GM19328 (cell line): ENCODE data around the gene SH3GL1.

Experiments used
- ATAC-seq: cut with Tn5 transposase; IDR thresholded peaks from one replicate; pipeline ENCODE4 v1.9.1; 2021; ENCODE audit warnings: mild to moderate bottlenecking, moderate library complexity; ENCODE audit not compliant: unreplicated experiment

SH3GL1 gene

DNA sequence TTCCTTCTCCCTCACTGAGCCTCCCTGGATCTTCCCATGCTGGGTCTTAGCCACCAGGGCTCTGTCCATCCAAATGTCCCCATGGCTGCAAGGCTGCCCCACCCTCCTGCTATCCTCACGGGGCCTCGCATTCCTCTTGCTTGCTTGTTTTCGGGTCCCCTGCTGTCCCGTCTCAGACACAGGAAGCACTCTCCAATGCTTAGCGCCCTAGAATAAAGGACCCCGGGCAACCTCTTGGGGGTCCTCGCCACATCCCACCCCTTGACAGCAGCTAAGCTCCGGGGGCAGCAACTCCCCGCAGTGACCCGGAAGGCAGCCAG lies 23.7 kb downstream of the SH3GL1 start:
- ATAC-seq, result no peak

GRCh38 chr19:4376028-4376670 lies 24.2 kb downstream of the SH3GL1 start:
- no peak for ATAC-seq

- no peak for ATAC-seq
These were observed 25.0 kb downstream of the SH3GL1 start for GRCh38 chr19:4375164-4376027.

DNA sequence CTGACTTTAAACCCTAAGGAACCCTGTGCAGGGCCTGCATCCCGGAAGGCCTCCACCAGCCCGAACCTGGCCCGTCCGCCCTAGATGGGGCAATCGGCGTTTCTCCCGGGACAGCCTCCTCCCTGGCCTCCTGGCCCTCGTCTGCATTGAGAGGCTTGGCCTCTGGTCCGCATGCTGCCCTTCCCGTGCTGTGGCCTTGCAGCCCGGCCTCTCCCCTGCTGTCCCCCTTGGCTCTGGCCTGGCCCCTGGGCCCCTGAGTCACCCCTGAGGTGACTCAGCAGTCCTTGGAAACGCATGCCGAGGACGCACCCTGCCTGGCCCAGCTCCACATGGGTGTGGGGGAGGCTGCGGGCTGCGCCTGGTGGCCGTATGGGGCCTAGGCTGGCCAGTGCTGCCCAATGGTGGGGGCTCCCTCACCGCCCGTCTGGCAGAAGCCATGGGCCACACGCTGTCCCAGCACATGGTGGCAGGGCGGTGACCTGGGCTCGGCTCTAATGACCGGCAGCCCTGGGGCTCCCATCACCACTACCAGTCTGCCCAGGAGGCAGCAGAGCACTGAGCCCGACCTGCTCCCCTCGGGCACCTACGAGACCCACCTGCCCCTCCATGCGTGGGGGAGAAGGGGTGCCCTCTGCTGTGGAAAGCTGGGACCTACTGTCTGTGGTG lies 25.7 kb downstream of the SH3GL1 start:
- no peak for ATAC-seq

DNA sequence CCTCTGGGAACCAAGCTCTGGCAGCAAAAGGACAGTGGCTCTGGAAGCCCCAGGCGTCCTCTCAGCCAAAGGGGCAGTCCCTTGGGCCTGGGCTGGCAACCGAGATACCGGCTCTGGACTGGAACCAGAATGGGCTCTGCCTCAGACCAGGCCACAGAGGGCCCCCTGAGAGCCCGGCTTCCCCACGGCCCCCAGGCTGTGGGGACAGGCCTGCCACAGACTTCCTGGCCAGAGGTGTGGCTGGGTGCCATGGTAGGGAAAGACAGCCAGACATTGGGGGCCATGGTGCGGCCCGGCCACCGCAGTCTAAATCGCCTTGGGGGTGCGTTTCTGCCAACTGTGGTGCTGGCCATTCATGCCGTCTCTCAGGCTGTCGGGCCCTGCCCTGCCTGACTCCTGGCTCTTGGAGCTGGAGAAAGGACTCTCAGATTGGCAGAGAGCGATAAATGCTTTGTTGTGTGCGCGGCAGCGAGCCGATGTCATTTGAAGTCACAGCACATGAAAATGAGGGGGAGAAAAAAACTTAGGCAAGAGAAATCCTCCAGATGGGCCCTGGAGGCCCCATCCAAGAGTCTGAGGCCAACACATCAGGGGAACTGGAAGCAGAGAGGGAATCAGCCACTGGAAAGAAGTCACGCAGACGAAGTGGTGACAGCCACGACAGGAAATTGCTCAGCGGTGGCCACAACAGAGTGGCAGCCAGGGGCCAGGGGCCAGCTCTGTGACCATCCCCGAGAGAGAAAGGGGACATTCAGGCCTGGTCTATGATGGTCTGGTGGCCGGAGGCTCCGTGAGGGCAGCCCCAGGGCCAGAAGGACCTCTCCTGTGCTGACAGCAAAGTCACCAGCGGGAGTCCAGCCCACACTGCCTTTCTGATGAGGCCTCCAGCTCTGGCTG lies 26.5 kb downstream of the SH3GL1 start:
- no peak for ATAC-seq

DNA sequence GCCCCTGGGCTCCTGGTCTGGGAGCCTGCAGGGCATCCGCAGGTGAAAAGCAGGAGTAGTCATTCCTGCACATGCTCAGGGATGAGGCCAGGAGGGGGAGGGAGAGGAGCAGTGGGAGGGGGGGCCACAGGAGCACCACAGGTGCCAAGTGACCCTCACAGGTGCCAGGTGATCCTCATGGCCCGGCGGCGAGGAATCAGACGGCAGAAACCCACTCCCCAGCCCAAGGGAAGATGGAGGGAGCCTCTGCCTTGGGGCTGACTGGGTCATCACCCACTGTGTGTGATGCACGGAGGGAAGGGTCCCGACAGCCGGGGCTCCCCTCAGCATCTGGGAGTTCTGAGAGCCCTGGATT lies 27.4 kb downstream of the SH3GL1 start:
- ATAC-seq, result no peak

DNA sequence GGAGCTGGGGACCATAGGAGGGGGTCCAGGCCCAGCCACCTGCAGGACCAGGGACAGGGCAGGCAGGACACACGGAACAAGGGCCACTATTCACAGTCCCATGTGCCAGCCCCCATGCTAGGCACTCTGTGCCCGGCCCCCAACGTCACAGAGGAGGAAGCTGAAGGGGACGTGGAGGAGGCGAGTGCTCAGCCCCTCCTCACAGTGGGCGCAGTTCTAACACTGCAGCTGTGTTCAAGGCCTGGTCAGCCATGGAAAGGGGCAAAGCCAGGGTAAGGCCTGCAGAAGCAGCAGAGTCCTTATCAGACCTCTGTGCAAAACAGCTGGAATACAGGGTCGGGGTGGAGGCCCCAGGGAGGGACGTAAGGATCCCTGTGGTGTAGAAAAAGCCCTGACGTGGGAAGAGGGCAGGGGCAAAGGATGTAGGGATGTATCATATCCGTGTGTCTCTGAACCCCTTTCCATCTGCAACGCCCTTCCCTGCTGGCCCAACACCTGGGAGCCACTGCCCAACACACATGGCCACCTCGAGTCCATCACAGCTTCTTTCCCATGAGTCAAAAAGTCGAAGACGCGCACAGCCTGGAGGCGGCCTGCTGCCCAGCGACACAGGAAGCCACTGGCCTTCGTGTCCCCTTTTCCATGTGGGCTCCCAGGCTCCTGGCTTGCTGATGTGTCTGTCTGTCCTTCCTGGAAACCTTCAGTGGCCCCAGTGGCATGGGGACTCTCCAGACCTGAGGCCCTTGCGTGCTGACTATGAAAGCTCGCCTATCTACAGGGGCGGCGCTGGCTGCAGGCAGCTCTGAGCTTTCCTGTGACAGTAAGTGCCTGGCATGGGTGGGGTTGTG lies 28.0 kb downstream of the SH3GL1 start:
- ATAC-seq, result no peak

DNA sequence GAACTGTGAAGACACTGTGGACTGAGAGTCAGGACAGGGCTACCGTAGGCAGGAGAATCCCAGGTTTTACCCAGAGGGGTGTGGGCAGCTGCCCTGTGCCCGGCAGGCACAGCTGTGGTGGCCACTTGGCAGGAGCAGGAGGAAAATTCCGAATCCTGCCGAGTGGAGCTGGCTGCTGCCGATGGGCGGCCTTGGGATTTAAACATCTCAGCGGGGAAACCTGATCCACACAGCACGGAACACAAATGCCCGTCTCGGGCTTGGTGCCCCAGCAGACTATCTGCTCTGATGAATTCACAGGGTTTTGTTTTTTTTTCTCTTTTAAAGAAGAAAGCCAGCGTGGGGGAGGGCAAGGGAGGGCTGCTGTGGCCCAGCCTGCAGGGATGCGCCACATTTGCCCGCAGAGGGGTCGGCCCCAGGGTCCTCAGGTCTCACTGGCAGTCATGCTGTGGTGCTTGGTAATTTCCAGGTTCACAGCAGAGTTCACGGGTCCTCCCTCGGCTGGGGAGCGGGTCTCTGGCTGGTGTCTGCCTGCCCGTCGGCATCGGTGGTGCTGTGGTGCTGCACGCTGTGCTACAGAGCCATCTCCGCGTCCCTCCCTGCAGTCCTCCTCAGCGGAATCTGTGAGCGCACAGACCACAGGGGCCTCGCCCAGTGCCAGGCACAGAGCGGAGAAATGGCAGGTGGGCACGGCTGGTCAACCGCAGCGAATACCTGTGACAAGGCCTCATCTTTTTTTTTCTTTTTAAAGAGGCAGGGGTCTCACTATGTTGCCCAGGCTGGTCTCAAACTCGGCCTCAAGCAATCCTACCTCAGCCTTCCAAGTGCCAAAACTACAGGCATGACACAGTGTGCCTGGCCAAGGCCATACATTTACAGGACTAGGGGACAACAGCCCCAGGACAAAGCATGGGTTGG lies 28.8 kb downstream of the SH3GL1 start:
- no peak for ATAC-seq

- ATAC-seq, result no peak
These were observed 29.8 kb downstream of the SH3GL1 start for GRCh38 chr19:4370418-4371041.

DNA sequence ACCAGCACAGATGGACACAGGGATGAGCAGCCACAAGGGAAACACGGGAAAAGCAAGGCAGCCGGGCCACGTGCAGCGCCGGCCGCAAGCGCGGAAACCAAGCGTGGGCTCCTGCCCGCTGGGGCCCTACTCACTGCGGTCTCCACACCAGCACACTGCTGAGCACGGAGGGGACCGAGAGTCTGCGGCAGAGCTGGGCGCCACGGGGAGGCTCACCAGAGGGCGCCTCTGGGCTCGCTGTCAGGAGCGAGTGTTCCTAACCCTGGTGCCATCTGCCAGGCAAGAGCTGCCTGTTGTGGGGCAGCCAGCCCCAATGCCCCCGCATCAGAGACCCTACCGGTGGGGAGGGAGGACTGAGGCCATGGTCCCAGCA lies 30.5 kb downstream of the SH3GL1 start:
- ATAC-seq, result peak; percentile 46

DNA sequence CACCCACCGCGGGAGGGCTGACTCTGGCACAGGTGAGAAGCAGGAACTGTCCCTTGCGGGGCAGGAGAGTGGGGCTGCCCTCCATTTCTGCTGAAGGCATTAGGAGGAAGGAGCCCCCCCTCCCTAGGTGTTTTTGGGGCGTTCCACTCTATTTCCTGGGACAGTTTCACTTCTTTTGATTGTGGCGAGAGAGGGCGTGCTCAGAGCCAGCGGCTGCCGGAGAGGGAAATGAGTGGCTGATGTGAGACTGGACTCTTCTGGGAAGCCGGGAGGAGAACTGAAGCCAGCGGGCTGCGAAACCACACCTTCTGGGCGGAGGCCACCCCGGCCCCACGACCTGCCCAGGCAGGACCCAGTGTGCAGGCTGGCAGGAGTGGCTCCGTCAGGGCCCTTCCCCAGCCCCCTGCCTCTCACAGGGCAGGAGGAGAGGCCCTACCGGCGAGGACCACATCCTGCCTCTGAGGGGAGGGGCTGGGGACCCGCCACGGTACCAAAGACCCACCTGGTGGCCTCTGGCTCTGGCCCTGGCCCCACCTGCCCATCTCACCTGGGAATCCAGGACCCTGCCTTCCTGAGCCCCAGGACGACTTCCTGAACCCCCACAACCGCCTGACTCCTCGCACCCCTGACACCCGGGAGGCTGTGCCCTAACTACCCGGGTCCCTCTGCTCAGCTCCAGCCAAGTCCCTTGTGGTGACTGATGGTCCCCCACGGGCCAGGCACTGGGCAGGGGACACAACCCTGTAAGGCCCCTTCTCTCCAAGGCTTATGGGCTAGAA lies 31.0 kb downstream of the SH3GL1 start:
- ATAC-seq, result peak; percentile 39

DNA sequence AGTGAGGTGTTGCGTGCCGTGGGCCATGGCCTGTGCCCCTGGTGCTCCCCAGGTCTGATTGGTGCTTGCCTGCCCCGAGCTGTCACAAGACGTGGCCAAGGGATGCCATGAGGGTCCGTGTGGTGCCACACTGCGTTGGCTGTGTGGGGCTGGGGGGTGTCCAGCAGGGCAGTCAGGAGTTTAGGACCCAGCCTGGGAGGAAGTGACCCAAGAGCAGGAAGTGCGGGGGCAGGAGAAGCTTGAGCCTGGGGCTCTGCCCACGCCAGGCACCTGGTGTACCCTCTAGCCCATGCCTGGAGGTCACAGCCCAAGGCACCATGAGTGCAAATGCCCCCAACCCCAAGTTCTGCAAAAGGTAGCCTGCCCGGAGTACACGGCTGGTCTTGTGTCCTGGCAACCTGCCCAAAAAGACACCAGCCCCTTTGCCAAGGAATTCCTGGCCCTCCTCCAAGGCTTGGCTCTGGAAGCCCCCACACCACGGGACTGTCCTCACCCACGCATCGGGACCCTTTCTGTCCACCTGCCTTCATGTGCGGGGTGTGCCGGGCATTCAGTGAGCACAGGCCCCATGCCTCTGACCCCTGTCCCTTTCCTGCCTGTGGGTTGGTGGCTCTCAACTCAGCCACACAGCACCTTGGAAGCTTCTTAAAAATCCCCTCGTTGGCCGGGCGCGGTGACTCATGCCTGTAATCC lies 32.1 kb downstream of the SH3GL1 start:
- ATAC-seq, result no peak

- ATAC-seq, result no peak
These were observed 32.6 kb downstream of the SH3GL1 start for GRCh38 chr19:4367781-4368127.

GRCh38 chr19:4367336-4367723 lies 33.0 kb downstream of the SH3GL1 start:
- ATAC-seq, result no peak

DNA sequence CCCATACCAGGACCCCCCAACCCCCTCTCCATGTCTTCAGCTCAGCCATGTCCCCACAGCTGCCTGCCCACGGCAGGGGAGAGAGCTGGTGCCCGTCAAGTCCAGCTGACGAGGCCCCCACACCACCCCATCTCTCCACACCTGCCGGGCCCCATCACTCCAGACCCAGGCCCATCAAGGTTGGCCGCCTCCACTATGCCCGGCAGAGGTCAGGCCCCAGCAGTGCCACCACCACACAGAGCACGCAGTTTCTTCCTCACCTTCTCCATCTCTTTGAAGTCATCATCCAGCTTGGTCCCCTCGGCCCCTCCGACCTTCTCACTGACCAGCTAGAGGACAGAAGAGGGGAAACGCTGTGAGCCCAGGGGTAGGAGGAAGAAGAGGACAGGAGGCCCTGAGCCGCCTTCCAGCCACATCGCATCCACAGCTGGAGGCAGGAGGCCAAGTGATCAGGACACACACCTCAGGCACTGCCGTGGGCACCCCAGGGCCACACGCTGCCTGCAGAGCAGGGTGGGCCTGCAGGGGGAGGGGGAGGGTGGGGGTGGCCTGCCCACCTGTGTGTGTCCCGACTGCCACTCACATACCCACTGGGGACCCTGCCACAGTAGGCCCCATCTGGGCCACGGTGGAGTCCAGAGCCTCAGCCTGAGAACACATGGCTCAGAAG lies 33.5 kb downstream of the SH3GL1 start:
- ATAC-seq, result no peak

DNA sequence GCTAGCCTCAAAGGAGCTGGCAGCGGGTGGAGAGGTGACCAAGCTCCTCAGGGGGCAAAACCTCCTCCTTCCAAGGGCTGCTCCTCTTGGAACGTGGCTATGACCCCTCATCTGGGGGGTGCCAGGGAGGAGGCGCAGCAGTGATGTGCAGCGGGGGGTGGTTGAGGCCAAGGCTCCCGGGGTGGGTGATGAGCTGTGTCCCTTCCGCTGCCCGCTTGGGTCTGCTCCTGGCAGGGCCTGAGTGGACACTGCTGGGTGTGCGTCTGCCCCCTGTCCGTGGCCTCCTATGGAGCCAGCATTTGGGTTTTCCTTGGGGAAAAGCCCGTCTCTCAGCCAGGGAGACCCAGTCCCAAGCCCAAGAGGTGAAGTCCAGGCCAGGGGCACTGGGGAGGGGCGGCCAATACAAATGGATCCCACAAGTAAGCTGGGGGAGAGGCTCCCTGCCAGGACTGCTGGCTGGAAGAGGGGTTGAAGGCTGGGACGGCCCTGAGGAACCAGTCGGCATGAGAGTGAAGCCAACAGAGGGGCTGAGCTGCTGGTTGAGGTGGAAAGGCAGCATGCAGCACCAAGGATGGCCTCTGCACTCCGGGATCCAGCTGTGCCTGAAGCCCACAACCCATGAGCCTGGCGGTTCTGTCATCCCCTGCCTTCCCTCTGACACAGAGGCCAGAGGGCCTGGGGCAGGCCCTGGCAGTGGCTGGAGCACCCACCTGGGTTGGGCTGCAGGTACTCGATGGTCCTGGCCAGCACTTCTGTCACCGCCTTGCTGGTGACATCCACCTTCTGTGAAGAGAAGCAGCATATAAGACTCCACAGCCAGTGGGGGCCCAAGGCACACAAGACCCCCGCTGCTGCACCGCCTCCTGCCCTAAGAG lies 34.3 kb downstream of the SH3GL1 start:
- ATAC-seq, result no peak
